GM19193 (cell line): ENCODE data around the gene PLA2G4B.

Experiments
- POLR2A ChIP-seq: IDR thresholded peaks from 4 replicates; pipeline ENCODE4 v1.6.1; 2011; ENCODE audit not compliant: insufficient read depth, insufficient read length; ENCODE audit errors: extremely low read depth

The PLA2G4B gene

GRCh38 chr15:41891946-41892345 lies 53.3 kb downstream of the PLA2G4B start:
- no peak for TF ChIP-seq POLR2A

DNA sequence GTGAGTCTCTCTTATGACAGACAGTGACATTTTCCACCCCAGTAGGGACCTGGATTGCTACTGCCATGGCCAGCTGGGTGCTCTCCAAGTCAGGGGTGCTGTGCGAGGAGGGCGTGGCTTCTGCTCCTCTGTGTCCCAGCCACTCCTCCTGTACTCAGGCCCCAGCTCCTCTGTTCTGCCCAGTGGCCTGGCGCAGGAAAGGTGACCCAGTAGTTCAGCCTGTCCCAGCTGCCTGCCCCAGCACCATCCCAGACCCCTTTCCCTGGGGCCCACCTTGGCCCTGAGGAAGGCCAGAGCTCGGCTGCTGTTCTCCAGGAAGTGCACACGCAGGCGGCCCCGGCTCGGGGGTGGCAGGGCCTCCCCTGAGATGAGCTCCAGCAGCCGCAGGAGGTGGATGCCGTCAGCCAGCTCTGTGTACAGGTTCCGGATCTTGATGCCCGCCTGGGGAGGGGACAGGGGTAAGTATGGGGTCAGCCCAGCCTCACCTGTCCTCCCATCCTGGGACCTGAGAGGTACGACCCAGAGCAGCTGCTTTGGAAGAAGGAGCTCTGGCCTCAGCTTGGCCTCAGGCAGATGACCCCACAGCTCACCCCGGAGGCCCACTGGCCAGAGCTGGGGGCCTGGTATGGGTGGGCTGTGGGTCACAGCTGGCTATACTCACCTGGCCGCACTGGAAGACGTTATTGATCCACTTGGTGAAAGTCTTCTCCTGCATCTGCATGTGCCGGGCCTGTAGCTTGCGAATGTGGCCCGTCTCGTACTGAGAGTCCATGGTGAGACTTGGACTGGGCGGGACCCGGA lies 54.2 kb downstream of the PLA2G4B start:
- no peak for TF ChIP-seq POLR2A

GRCh38 chr15:41893422-41894250 lies 55.0 kb downstream of the PLA2G4B start, which contains the start of gene SPTBN5:
Gene SPTBN5 (minus strand): TSS chr15:41894053. CDS start chr15:41893497, 556 bp downstream.
- TF ChIP-seq POLR2A = no peak

GRCh38 chr15:41894251-41894790 lies 55.7 kb downstream of the PLA2G4B start:
- no peak for TF ChIP-seq POLR2A

DNA sequence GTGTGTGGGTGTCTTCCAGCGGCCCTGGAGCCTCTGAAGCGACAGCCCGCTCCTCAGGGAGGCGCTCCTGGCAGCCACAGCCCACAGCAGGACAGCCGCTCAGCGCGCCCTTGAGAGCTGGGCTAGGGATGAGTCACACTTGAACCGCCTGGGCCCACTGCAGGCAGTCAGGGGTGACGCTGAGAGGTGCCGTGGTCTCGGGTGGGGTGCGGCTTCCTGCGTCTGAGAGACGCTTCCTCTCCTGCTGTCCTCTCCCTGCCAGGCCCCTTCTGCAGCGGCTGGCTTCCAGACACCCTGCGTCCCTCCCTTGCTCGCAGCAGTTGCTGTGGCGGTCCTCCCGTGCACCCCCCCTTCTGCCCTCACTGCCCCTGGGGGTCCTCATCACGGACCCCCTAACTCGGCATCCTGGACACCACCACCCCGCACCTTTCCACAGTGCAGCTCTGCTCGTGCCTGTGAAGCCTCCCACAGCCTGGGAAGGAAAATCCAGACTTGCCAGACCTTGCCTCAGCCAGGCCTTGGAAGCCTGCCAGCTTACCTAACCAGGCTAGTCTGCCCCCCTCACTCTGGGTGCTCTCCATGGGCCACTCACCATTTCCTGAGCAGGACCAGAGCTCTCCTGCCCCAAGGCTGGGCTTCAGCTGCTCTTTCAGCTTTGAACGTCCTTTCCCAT lies 56.3 kb downstream of the PLA2G4B start:
- no peak for TF ChIP-seq POLR2A

DNA sequence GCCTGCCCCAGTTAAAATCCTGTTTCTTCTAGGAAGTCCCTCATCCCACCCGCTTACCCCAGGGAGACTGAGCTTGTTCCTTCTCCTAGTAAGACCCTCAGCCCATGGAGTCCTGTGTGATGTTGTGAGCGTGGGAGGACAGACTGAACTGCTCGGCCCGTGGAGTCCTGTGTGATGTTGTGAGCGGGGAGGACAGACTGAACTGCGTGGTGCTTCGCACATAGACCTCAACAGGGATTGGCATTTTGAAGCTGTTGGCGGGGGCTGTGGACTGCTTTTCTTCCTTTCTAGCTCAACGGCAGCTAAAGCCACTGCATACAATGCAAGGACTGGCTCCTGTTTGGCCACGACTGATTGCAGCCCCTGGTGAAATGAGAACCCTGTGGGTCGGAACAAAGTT lies 56.8 kb downstream of the PLA2G4B start:
- no peak for TF ChIP-seq POLR2A

- TF ChIP-seq POLR2A = no peak
Observed at GRCh38 chr15:41895957-41896356, 57.3 kb downstream of the PLA2G4B start.

DNA sequence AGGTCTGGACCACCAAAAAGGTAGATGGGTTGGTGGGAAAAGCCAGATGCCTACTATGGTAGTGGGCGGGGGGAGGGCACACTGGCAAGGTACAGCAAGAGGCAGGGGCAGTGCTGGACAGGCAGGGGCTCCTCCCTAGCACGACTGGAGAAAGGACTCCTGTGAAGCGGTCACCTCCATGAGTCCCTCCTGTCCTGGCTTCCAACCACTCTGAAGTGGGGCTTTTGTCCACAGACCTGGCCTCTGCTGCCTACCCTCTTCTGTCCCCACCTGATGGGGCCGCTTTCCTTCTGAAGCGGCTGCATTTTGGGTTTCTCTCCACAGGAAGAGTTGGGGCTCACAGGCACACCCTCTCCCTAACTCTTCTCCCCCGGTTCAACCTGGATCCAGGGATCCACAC lies 57.9 kb downstream of the PLA2G4B start:
- no peak for TF ChIP-seq POLR2A

DNA sequence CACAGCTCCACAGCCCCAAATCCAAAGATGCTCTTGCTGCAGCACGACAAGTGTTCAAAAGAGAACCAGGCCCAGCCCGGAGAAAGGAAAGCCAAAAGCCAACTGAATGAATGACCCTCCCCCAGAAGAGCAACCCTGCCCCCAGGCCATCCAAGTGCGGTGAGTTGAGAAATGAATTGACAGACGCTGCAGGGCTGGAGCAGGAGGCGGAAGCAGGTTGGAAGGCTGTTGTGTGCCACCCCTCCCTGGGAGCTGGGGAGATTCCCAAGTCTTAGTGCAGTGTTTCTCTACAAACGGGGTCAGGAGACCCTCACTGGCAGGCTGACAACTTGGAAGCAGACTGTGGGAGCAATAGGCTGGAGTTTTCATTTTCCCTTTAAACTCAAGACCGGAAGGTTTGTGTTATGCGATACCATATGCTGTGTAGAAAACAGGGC lies 58.7 kb downstream of the PLA2G4B start:
- TF ChIP-seq POLR2A = peak; percentile 37
